ENCODE data around the gene VPS35.
A peak's percentile ranks its signal among the peaks of the same experiment; 100 is the strongest.

The VPS35 gene

GRCh38 chr16:46688101-46688653 is 801 bp downstream of the VPS35 start:
- H3K4me1 ChIP-seq (ENCODE audit: control insufficient read depth, insufficient read depth, low read length): peaks cover 6% of the 10 kb centered on the region
- no peaks in the 10 kb centered on the region for H3K9me3 ChIP-seq (ENCODE audit: control insufficient read depth, insufficient read depth, low read depth, low read length)
- CTCF ChIA-PET: interaction anchor here (2.1 kb wide), 1 partner anchor 14 kb away, joined by 15 read pairs; no protein-coding TSS in a partner anchor
- H3K36me3 ChIP-seq (ENCODE audit: control insufficient read depth in 2 of 2, insufficient read depth in 1 of 2, low read length in 2 of 2): peaks cover 7 to 26% of the 10 kb centered on the region in 2 experiments
- H3K27ac ChIP-seq (ENCODE audit: extremely low read depth, low read depth, low read length): peak overlapping the region; percentile 81
- POLR2A ChIA-PET: no interaction called here
- H3K4me3 ChIP-seq (ENCODE audit: low read depth, low read length): peak overlapping the region; percentile 95
- TF ChIP-seq ZNF335 (tag by site-specific recombination; conservative IDR thresholded peaks at IDR 0.05) (peak; percentile 35), ZNF280C (tag by site-specific recombination; IDR thresholded peaks at IDR 0.05) (no peak), ZNF280D (tag by site-specific recombination; IDR thresholded peaks at IDR 0.05) (no peak), PRDM4 (tag by site-specific recombination; IDR thresholded peaks at IDR 0.05) (no peak), BCL6B (tag by site-specific recombination; IDR thresholded peaks at IDR 0.05) (peak; percentile 80), ZNF404 (tag by site-specific recombination; IDR thresholded peaks at IDR 0.05) (0 out of 2 replicates have a peak, but pooled peaks have one; percentile 13)

DNA sequence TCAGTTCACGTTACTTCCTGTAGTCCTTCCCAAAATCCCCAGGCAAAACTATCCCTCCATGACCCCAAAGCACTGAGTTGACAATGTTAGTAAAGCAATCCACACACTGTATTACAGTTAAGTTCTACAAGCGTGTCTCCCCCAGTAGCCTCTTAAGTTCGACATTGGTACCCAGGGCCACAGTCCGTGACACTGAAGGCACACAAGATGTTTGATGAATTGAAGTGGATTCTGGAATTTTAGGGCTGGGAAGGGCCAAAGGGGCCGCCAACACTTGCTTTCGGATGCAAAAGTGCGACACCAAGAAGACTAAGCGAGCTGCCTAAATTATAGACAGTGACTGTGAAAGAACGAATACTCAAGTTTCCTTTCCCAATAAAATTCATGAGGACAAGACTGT is 1.5 kb downstream of the VPS35 start:
- peak overlapping the region; percentile 95 for H3K4me3 ChIP-seq (ENCODE audit: low read depth, low read length)
- H3K36me3 ChIP-seq (ENCODE audit: control insufficient read depth in 2 of 2, insufficient read depth in 1 of 2, low read length in 2 of 2): peaks cover 4 to 21% of the 10 kb centered on the region in 2 experiments; a peak in 2 of 3 replicates
- no peak overlapping the region for H3K27ac ChIP-seq (ENCODE audit: extremely low read depth, low read depth, low read length)
- no peaks in the 10 kb centered on the region for H3K9me3 ChIP-seq (ENCODE audit: control insufficient read depth, insufficient read depth, low read depth, low read length)
- peaks cover 6% of the 10 kb centered on the region for H3K4me1 ChIP-seq (ENCODE audit: control insufficient read depth, insufficient read depth, low read length)
- TF ChIP-seq ZNF785 (tag by site-specific recombination; IDR thresholded peaks at IDR 0.05) (no peak), ZNF37A (tag by site-specific recombination; IDR thresholded peaks at IDR 0.05) (no peak), ZNF514 (tag by site-specific recombination; IDR thresholded peaks at IDR 0.05) (no peak), ZNF654 (tag by site-specific recombination; IDR thresholded peaks at IDR 0.05; ENCODE audit: low read depth) (no peak), ZNF555 (tag by site-specific recombination; conservative IDR thresholded peaks at IDR 0.05) (no peak), GLI2 (tag by site-specific recombination; IDR thresholded peaks at IDR 0.05; ENCODE audit: borderline replicate concordance, low read depth) (no peak), ZNF596 (tag by site-specific recombination; IDR thresholded peaks at IDR 0.05) (no peak), ZNF155 (tag by site-specific recombination; IDR thresholded peaks at IDR 0.05) (no peak), ZNF423 (tag by site-specific recombination; IDR thresholded peaks at IDR 0.05) (no peak), ZBTB1 (tag by site-specific recombination; IDR thresholded peaks at IDR 0.05) (no peak), YY2 (tag by site-specific recombination; IDR thresholded peaks at IDR 0.05) (no peak), ZNF776 (tag by site-specific recombination; IDR thresholded peaks at IDR 0.05; ENCODE audit: borderline replicate concordance) (no peak), ZNF571 (tag by site-specific recombination; IDR thresholded peaks at IDR 0.05) (no peak)
- TF ChIP-seq, protein P1, sequence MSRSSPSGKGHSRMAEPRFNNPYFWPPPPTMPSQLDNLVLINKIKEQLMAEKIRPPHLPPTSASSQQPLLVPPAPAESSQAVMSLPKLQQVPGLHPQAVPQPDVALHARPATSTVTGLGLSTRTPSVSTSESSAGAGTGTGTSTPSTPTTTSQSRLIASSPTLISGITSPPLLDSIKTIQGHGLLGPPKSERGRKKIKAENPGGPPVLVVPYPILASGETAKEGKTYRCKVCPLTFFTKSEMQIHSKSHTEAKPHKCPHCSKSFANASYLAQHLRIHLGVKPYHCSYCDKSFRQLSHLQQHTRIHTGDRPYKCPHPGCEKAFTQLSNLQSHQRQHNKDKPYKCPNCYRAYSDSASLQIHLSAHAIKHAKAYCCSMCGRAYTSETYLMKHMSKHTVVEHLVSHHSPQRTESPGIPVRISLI (tag by site-specific recombination; IDR thresholded peaks at IDR 0.05): no peak
- POLR2A ChIA-PET: no interaction called here
- CTCF ChIA-PET: interaction anchor here (1.3 to 2.1 kb wide), 2 partner anchors 13 to 167 kb away, joined by 6 to 15 read pairs; no protein-coding TSS in a partner anchor
